ENCODE results near the gene EXOSC9. TPM values are rescaled to one million over a fixed set of nuclear protein-coding genes. Genes with fewer than 3 reads are reported as not detected.

Gene EXOSC9
- total RNA-seq, 1 experiment from 2014 or later = 69.1 TPM

GRCh38 chr4:121794505-121795188, 6.5 kb upstream of the EXOSC9 start:
- Histone ChIP-seq H4K8ac (replicated peaks; ENCODE audit: insufficient read length, low read depth, low read length) (no peak overlapping the region), H3K4ac (ENCODE audit: low read depth, low read length) (no peak overlapping the region), H3K4me2 (ENCODE audit: insufficient read depth, insufficient read length, low read length) (no peak overlapping the region), H3K23ac (ENCODE audit: insufficient read length, low read depth, low read length) (no peak overlapping the region), H2BK20ac (ENCODE audit: low read depth, low read length, poor library complexity, severe bottlenecking) (no peak overlapping the region), H3K9ac (ENCODE audit: extremely low read depth, insufficient read length, low read length) (no peak overlapping the region), H3K27ac (ENCODE audit: insufficient read length, low read depth, low read length) (no peak overlapping the region), H2BK15ac (ENCODE audit: low read depth, low read length) (no peak overlapping the region), H2BK120ac (ENCODE audit: low read depth, low read length, poor library complexity, severe bottlenecking) (no peak overlapping the region), H3K4me1 (ENCODE audit: insufficient read depth, low read length) (peaks cover 2% of the 10 kb centered on the region), H3K79me1 (ENCODE audit: insufficient read depth, low read depth, low read length, poor library complexity, severe bottlenecking) (no peaks in the 10 kb centered on the region), H4K5ac (ENCODE audit: insufficient read length, low read depth, low read length) (no peak overlapping the region), H3K9me3 (ENCODE audit: control insufficient read depth, low read depth, low read length) (no peaks in the 10 kb centered on the region), H3K79me2 (ENCODE audit: insufficient read depth, low read length) (no peaks in the 10 kb centered on the region), H4K20me1 (ENCODE audit: control insufficient read depth, insufficient read depth, insufficient read length) (no peaks in the 10 kb centered on the region), H3K27me3 (ENCODE audit: insufficient read depth, low read length) (no peaks in the 10 kb centered on the region), H4K91ac (ENCODE audit: insufficient read length, low read depth, low read length) (no peak overlapping the region), H3K18ac (ENCODE audit: insufficient read length, low read depth, low read length) (no peak overlapping the region), H2AFZ (ENCODE audit: low read length) (no peak overlapping the region), H2AK5ac (ENCODE audit: insufficient read length, low read length) (no peak overlapping the region), H3K23me2 (ENCODE audit: insufficient read length, low read depth, low read length, poor library complexity, severe bottlenecking) (no peaks in the 10 kb centered on the region), H3K14ac (ENCODE audit: insufficient read depth, low read length) (no peak overlapping the region), H3K56ac (ENCODE audit: insufficient read length, low read depth, low read length) (no peak overlapping the region), H3T11ph (ENCODE audit: low read length) (no peak overlapping the region), H2BK5ac (ENCODE audit: insufficient read length, low read length) (no peak overlapping the region), H2BK12ac (ENCODE audit: insufficient read length, low read depth, low read length) (no peak overlapping the region)
- DNase-seq = no peak
- H3K9me3 Mint-ChIP-seq = no peaks in the 10 kb centered on the region
- H3K36me3 Mint-ChIP-seq (ENCODE audit: insufficient read depth in 1 of 3, low read depth in 3 of 3) = no peaks in the 10 kb centered on the region
- H3K27ac Mint-ChIP-seq = peak overlapping the region in 1 of 3 experiments; percentile 95; a peak in 3 of 7 replicates
- H3K27me3 Mint-ChIP-seq (ENCODE audit: low read depth) = no peaks in the 10 kb centered on the region
- WGBS (ENCODE audit: extremely low coverage, insufficient read length, low lambda C conversion rate) = no CpG with 5 or more reads among the region's 5 CpGs
- peaks cover 34 to 36% of the 10 kb centered on the region in 2 experiments for H3K4me1 Mint-ChIP-seq
- no peak for TF ChIP-seq CTCF (conservative IDR thresholded peaks at IDR 0.05)
- peak overlapping the region in 1 of 2 experiments; percentile 54; a peak in 2 of 5 replicates for H3K4me3 Mint-ChIP-seq

Measured in H9 (cell line).